Measurements from ENCODE around the gene TMEM91. TPM values are rescaled to one million over a fixed set of nuclear protein-coding genes. Genes with fewer than 3 reads are reported as not detected.

Gene TMEM91
- total RNA-seq, 2 donors from 2014 or later: 5.0 to 8.5 TPM

DNA sequence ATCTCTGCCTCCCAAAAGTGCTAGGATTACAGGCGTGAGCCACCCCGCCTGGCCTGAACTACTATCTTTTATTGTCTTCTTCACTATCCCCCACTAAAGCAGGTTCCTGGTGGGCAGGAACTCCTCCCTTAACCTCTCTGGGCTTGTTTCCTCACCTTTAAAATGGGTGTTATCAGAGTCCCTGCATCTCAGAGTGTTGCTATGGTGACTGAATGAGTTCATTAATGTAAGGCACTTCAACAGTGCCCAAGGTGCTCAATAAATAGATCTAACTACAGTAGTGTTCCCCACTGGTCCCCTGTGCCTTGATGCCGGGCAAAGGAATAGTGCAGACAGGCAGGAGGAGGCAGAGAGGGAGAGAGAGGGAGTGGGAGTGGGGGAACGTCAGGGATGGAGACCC is 45.9 kb upstream of the TMEM91 start:
- H3K9me3 ChIP-seq: no peaks in the 10 kb centered on the region
- TF ChIP-seq, protein P1, sequence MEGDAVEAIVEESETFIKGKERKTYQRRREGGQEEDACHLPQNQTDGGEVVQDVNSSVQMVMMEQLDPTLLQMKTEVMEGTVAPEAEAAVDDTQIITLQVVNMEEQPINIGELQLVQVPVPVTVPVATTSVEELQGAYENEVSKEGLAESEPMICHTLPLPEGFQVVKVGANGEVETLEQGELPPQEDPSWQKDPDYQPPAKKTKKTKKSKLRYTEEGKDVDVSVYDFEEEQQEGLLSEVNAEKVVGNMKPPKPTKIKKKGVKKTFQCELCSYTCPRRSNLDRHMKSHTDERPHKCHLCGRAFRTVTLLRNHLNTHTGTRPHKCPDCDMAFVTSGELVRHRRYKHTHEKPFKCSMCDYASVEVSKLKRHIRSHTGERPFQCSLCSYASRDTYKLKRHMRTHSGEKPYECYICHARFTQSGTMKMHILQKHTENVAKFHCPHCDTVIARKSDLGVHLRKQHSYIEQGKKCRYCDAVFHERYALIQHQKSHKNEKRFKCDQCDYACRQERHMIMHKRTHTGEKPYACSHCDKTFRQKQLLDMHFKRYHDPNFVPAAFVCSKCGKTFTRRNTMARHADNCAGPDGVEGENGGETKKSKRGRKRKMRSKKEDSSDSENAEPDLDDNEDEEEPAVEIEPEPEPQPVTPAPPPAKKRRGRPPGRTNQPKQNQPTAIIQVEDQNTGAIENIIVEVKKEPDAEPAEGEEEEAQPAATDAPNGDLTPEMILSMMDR (IDR thresholded peaks at IDR 0.05): no peak
- H3K4me3 ChIP-seq: no peak overlapping the region
- H3K36me3 ChIP-seq: peaks cover 17% of the 10 kb centered on the region
- no peaks in the 10 kb centered on the region for H3K27me3 ChIP-seq
- no peak overlapping the region for H3K27ac ChIP-seq
- DNase-seq (ENCODE audit: low spot score): no peak
- peaks cover 0 to 36% of the 10 kb centered on the region in 2 donors for H3K4me1 ChIP-seq

DNA sequence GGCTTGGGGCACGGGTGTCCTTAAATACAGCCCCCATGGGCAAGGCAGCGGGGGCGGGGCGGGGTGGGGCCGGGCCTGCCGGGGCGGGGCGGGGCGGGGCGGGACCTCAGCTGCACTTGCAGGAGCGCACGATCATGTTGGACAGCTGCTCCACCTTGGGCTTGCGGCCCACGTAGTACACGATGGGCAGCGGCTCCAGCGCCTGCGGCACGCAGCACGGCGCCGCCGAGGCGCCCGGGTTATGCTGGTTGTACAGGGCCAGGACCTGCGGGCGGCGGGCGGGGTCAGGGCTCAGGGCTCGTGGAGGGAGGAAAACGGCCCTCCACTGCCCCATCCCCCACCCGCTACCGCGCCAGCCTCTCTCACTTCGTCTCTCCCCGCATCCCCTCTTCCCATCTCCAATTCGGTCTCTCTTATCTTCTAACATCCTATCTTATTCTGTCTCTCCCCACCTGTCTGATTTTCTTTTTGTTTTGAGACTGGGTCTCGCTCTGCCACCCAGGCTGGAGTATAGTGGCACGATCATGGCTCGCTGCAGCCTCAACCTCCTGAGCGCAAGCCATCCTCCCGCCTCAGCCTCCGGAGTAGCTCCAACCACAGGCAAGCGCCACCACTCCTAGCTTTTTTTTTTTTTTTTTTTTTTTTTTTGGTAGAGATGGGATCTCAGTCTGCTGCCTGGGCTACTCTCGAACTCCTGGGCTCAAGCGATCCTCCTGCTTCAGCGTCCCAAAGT is 45.2 kb upstream of the TMEM91 start:
- DNase-seq (ENCODE audit: low spot score): no peak
- Histone ChIP-seq H3K4me1 (peaks cover 0 to 30% of the 10 kb centered on the region in 2 donors), H3K36me3 (peaks cover 18% of the 10 kb centered on the region), H3K4me3 (no peak overlapping the region), H3K9me3 (no peaks in the 10 kb centered on the region), H3K27ac (no peak overlapping the region), H3K27me3 (no peaks in the 10 kb centered on the region)
- TF ChIP-seq, protein P1 (IDR thresholded peaks at IDR 0.05): no peak

DNA sequence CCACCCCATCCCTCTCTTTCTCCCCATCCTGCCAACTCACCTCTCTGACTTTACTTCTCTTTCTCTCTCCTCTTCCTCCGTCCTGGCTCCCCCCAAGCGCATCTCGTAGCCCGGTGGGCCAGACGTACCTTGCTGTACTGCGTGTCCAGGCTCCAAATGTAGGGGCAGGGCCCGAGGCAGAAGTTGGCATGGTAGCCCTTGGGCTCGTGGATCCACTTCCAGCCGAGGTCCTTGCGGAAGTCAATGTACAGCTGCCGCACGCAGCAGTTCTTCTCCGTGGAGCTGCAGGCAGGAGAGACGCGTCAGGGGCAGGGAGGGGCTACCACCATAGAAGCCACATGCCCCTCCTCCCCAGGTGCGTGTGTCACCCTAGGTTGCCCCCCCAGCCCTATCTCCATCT is 44.3 kb upstream of the TMEM91 start:
- no peak for DNase-seq (ENCODE audit: low spot score)
- H3K36me3 ChIP-seq: peaks cover 26% of the 10 kb centered on the region
- H3K27me3 ChIP-seq: no peaks in the 10 kb centered on the region
- TF ChIP-seq, protein P1 (IDR thresholded peaks at IDR 0.05): no peak
- no peak overlapping the region for H3K27ac ChIP-seq
- H3K4me3 ChIP-seq: no peak overlapping the region
- H3K9me3 ChIP-seq: no peaks in the 10 kb centered on the region
- peaks cover 0 to 21% of the 10 kb centered on the region in 2 donors for H3K4me1 ChIP-seq

DNA sequence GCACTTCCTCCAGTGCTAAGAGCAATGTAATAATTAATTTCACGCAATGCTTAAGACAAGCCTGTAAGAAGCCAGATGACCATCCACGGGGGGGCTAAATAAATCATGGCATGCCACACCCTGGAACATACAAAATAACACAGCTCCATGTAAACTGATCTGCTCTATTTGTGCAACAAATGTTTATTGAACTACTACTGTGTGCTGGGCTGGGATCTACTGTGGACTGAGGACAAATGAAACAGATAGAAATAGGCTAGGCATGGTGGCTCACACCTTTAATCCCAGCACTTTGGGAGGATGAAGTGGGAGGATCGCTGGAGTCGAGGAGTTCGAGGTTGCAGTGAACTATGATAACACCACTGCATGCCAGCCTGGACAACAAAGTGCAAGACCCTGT is 43.9 kb upstream of the TMEM91 start:
- Histone ChIP-seq H3K27ac (no peak overlapping the region), H3K4me3 (no peak overlapping the region), H3K4me1 (peaks cover 0 to 16% of the 10 kb centered on the region in 2 donors), H3K27me3 (no peaks in the 10 kb centered on the region), H3K36me3 (peaks cover 26% of the 10 kb centered on the region), H3K9me3 (no peaks in the 10 kb centered on the region)
- DNase-seq (ENCODE audit: low spot score): no peak
- TF ChIP-seq, protein P1 (IDR thresholded peaks at IDR 0.05): no peak

DNA sequence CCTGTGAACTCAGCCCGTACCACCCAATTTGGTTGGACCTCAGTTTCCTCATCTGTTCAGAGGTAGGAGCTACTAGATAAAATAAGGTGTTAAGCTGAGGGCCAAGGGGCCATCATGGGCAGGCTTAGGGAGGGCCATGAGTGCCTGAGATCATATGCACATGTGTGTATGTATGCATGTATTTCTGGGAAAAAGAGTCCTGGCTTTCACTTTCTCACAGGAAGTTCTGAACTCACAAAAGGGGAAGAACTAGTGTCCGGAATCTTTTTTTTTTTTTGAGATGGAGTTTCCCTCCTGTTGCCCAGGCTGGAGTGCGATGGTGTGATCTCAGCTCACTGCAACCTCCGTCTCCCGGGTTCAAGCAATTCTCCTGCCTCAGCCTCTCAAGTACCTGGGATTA is 41.5 kb upstream of the TMEM91 start:
- no peaks in the 10 kb centered on the region for H3K9me3 ChIP-seq
- DNase-seq (ENCODE audit: low spot score): no peak
- TF ChIP-seq, protein P1 (IDR thresholded peaks at IDR 0.05): no peak
- peak overlapping the region in 1 of 2 donors; percentile 23 for H3K27ac ChIP-seq
- no peaks in the 10 kb centered on the region for H3K27me3 ChIP-seq
- no peaks in the 10 kb centered on the region for H3K4me1 ChIP-seq
- no peak overlapping the region for H3K4me3 ChIP-seq
- H3K36me3 ChIP-seq: peaks cover 26% of the 10 kb centered on the region

DNA sequence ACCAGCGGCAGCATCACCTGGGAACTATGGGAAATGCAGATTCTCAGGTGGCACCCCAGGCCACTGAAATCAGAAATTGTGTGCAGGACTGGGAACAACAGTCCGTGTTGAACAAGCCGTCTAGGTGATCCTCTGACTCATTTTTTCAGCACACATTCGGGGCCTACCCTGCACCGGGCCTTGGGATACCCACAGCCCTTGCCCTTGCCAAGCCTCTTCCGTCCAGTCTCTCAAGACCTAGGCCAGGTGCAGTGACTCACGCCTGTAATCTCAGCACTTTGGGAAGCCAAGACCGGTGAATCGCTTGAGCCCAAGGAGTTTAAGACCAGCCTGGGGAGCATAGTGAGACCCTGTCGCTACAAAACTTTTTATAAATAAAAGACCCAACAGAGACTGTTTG is 40.9 kb upstream of the TMEM91 start:
- Histone ChIP-seq H3K27me3 (no peaks in the 10 kb centered on the region), H3K36me3 (peaks cover 26% of the 10 kb centered on the region), H3K9me3 (no peaks in the 10 kb centered on the region), H3K4me3 (no peak overlapping the region), H3K27ac (no peak overlapping the region), H3K4me1 (no peaks in the 10 kb centered on the region)
- no peak for DNase-seq (ENCODE audit: low spot score)
- TF ChIP-seq, protein P1 (IDR thresholded peaks at IDR 0.05): no peak

Data from right atrium auricular region (tissue), 2 donors.